Cortex of kidney (tissue), 1 donor: ENCODE measurements around the gene RPL27.
"Not testable (repeated sequence)": the region's sequence is repeated elsewhere in the genome, so short reads cannot be mapped to it uniquely, and the experiment has no call there.

Experiments used
- DNase-seq: peaks from one replicate; lab custom pipeline; 2025; lab: John Stamatoyannopoulos, UW

The RPL27 gene

GRCh38 chr17:42997984-42998938, at the start of gene RPL27:
Gene RPL27, plus strand, starts transcription at chr17:42998419. Its CDS starts 332 bp downstream, at chr17:42998751.
- no peak for DNase-seq

DNA sequence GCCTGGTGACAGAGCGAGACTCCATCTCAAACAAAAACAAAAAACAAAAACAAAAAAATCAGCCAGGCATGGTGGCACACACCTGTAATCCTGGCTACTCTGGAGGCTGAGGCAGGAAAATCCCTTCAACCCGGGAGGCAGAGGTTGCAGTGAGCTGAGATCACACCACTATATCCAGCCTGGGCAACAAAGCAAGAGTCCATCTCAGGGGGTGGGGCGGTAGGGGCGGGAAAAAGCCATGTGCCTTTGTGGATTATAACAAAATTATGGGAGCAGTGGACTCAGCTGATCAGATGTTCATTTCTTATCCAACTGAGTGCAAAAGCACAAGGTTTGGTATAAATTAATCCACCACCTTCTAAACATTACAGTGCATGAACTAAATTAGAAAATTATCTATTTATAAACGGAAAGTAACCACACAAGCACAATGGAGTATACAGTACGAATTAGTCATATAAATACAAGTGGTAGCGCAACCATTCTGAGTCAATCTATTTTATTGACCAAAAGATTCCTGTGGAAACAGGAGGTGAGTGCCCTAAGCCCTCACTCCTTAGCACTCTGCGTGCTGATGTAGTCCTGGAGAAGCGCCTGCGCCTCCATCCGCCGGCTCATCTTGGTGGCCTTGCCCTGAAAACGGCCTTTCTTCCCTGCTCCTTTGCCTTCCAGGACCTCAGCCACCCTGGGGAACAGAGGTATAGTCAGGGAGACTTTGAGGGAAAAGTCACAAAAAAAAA, 48.0 kb upstream of the RPL27 start:
- DNase-seq: no peak

GRCh38 chr17:42953669-42954068, 44.5 kb upstream of the RPL27 start:
- DNase-seq: no peak

DNA sequence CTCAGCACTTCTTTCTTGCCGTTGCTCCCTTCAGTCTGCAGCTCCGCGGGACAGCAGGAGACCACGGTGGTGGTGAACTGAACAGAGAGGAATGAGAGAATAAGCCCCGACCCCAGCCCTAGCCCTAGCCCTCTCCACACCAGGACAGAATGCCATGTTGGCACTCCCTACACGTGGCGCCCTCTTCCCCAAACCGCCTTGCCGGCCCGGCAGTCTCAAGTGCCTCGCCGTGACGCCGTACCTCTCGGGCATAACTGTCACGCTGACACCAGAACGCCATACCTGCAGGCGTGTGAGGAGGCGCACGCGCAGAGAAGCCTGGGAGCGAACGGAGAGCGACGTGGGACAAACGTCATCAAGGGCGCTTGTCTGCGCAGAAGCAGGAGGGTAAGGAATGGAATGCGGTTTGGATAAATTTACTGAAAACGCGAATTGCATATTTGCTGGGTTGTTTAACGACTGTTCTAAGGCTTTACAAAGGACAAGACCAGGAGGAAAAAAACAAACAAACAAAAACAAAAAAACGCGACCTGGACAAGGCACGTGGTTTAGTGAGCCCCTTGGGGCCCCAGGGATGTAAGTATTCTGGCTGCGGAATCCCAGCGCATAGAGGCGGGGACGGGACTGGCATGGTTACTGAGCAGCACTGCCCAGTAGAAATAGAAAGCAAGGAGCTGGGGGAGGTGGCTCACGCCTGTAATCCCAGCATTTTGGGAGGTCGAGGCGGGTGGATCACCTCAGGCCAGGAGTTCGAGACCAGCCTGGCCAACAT, 33.9 kb upstream of the RPL27 start, which contains the start of gene AARSD1:
Gene AARSD1, minus strand, starts transcription at position 294 of the 772 bp plus-strand sequence. Its CDS starts 14 bp downstream, at position 280.
- DNase-seq: no peak

- DNase-seq: no peak
Observed at GRCh38 chr17:42967925-42968324, 30.3 kb upstream of the RPL27 start.

DNA sequence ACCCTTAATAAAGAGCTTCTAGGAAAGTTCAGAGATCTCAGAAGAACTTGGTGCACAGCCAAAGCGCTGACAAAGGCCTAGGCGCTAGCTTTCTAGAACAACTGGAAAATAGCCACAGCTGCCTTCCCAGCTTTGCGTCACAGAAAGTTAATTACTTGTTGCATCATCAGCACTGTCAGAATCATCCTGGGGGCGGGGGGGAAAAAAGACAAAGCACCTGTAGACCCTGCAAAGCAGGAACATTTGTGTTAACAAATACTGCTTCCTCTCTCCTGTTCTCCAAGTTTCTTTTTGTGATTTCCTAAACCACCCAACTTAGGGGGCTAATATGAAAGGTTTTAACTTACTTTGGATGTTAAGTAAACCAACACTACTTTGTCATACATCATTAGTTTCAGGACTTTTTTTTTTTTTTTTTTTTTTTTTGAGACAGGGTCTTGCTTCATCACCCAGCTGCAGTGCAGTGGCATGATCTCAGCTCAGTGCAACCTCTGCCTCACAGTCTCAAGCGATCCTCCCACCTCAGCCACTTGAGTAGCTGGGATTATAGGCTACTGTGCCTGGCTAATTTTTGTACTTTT, 29.1 kb upstream of the RPL27 start:
- DNase-seq: no peak

DNA sequence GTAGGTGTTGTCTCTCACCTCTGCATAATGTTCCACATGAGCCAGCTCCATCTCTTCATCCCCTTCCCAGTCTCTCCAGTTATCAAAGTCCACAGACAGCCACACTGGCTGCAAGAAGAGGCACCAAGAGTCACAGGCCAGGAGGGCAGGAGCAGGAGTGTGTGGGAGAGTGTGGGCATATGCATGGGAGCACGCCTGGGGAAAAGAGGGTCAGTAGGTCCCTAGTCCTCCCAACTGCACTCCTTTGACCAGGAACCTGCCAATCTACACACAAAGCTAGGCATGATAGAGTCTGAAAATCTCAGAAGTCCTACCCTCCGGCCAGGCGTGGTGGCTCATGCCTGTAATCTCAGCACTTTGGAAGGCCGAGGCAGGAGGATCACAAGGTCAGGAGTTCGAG, 26.6 kb upstream of the RPL27 start:
- DNase-seq: no peak

GRCh38 chr17:42973323-42973722, 24.9 kb upstream of the RPL27 start:
- DNase-seq: not testable (repeated sequence)

GRCh38 chr17:42975265-42975664, 23.0 kb upstream of the RPL27 start:
- no peak for DNase-seq

- not testable (repeated sequence) for DNase-seq
Observed at GRCh38 chr17:42975701-42976100, 22.5 kb upstream of the RPL27 start.

GRCh38 chr17:42979511-42980273, 18.5 kb upstream of the RPL27 start, which contains the start of gene PTGES3L:
Gene PTGES3L, minus strand, starts transcription at chr17:42980080. Its CDS starts 27 bp downstream, at chr17:42980053.
- no peak for DNase-seq

GRCh38 chr17:42980274-42980765, 17.9 kb upstream of the RPL27 start, which contains the start of gene RUNDC1:
Gene RUNDC1, plus strand, starts transcription at chr17:42980565. Its CDS starts 12 bp downstream, at chr17:42980577.
- no peak for DNase-seq

DNA sequence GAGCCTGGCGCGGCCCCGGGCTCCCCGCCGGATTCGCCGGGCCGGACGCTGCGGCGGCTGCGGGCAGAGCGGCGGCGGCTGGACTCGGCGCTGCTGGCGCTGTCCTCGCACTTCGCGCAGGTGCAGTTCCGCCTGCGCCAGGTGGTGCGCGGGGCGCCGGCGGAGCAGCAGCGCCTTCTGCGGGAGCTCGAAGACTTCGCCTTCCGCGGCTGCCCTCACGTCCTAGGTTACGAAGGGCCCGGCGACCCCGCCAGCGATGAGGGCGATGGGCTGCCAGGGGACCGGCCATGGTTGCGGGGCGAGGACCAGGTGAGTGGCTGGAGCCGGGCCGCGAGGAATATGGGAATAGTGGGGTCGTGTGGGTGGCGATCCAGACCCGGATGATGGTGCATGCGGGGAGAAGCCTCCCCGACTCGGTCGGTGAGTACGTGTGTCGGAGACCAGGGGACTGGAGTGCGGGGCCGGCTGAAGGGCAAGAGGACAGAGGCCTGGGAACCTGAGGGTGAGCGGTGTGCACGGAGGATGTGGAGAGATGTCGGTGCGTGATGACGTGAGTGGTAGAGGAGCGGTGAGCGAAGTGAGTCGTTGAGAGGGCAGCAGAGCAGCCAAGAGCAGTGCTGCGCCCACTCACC, 17.3 kb upstream of the RPL27 start:
- no peak for DNase-seq

DNA sequence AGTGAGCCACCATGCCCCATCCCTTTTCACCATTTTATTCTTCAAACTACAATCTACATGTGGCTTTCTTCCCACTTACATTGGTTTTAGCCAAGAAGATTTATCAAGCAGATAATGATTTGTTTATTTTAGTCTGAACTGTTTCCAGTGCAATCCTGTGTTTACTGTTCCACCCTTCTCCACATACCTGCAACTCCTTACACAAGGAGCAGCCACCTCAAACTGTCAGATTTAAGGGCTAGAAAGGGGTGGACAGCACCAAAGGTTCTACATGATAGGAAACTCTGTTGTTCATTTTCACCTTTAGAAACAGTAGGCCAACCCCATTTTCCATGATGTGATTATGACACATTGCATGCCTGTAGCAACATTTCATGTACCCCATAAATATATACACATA, 16.0 kb upstream of the RPL27 start:
- no peak for DNase-seq

DNA sequence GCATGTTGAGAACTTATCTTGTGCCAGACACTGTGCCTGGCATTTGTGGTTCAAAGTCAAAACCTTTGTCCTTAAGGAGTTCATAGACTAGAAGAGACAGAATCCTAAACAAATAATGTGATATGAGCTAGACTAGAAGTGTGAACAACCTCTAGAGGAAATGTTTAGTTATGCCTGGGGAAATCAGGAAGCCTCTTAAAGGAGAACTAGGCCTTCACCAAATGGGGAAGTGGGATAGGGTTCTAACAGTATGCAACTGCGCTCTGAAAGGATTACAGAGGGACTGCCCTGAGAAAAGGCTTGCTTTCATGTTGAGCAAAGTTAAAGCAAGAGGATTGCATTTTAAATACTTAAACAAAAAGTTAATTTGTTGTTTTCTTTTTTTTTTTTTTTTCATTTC, 13.0 kb upstream of the RPL27 start:
- DNase-seq: no peak

DNA sequence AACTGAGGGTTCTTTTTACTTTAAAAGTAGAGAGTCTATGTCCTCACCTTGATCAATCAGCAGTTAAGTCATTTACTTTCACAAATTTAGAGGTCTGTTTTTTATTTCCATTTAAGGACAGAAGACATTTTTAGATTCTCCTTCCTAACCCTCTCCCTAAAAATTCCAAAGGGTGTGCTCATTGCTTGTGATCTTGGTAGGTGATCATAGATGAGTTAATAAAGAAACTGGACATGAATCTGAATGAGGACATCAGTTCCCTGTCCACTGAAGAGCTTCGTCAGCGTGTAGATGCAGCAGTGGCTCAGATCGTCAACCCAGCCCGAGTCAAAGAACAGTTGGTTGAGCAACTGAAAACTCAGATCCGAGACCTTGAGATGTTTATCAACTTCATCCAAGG, 9.1 kb upstream of the RPL27 start:
- no peak for DNase-seq

DNA sequence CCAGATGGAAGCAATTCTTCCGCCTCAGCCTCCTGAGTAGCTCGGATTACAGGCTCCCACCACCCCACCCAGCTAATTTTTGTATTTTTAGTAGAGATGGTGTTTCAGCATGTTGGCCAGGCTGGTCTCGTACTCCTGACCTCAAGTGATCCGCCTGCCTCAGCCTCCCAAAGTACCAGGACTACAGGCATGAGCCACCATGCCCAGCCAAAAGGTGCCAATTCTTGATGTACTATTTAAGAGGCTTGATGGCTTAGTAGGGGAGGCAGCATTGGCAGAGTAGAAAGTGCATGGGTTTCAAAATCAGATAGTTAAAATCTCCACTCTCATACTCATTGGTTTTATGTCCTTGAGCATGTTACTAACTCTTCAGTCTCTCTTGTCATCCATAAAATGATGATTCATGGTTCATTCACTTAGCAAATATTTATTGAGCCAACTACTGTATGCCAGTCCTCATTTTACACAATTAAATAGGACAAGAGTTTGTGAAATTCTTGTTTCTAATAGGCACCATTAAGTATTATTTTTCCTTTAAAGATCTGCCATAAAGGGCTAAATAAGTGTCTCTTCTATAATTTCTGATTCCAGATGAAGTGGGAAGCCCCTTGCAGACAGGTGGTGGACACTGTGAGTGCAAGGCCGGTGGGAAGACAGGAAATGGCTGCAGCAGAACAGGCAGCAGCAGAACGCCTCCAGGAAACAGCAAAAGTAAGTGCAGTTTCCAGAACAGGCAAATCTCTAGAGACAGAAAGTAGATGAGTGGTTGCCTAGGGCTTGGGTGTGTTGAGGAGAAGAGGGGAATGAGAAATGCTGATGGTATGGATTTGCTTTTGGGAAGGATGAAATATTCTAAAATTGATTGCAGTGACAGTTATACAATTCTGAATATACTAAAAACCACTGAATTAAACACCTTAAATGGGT, 8.2 kb upstream of the RPL27 start:
- DNase-seq: no peak

DNA sequence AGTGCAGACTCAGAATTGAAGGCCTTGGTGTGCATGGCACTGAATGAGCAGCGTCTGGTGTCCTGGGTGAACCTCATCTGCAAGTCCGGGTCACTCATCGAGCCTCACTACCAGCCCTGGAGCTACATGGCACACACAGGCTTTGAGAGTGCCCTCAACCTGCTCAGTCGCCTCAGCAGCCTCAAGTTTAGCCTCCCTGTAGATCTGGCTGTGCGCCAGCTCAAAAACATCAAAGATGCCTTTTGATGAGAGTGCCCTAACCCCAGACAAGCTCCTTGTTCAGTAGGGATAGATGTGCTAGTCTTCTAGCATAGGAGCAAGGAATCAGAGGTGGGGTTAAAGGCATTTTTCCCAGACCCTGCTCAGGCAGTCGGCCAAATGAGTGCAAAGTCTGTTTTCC, 6.7 kb upstream of the RPL27 start:
- no peak for DNase-seq

GRCh38 chr17:42992872-42993271, 5.3 kb upstream of the RPL27 start:
- no peak for DNase-seq
